Endothelial cell of umbilical vein (primary cell): ENCODE measurements around the gene JPH3. TPM values are rescaled to one million over a fixed set of nuclear protein-coding genes. Genes with fewer than 3 reads are reported as not detected.

ENCODE experiments used
- BruUV-seq: library from RNA; stranded (reverse); fragments of 400-500 nt; replicated peaks from 2 replicates; lab custom pipeline; 2021; lab: Mats Ljungman, UMichigan
- CTCF ChIA-PET: fragments of 300-600, 350-600 bp; sonication (Branson Sonifier 250); formaldehyde crosslinking; loops from one replicate; lab custom pipeline; 2021; ENCODE audit warnings: antibody characterized with exemption, inconsistent platforms; lab: Charles Lee
- POLR2A ChIA-PET: fragments of 300-600, 350-600 bp; sonication (Branson Sonifier 250); formaldehyde crosslinking; loops from one replicate; lab custom pipeline; 2021; ENCODE audit warnings: antibody characterized with exemption, inconsistent platforms; lab: Charles Lee
- DNase-seq: peaks from one replicate; pipeline ENCODE4 v3.0.0-alpha.2; 2011; ENCODE audit warnings: low read depth, low spot score
- FAIRE-seq: peaks from 2 replicates; lab custom pipeline; 2011; peaks lifted over from hg19 to GRCh38; lab: Jason Lieb, UNC
- H2AFZ ChIP-seq: 2 replicates; pipeline ENCODE4 v1.6.0; 2012; ENCODE audit warnings: low read depth, low read length, control low read depth, inconsistent platforms
- H3K27ac ChIP-seq: 2 replicates; pipeline ENCODE4 v1.5.1; 2011; ENCODE audit warnings: low read depth, mild to moderate bottlenecking, control low read depth, low read length, moderate library complexity; ENCODE audit not compliant: insufficient read depth
- H3K27me3 ChIP-seq, 2 experiments: 2 replicates each; pipeline versions ENCODE4 v1.6.0 to v1.6.1; 2011; ENCODE audit warnings: low read length in 2 of 2, mixed read lengths in 1 of 2; ENCODE audit not compliant: control insufficient read depth in 2 of 2, insufficient read depth in 2 of 2
- H3K36me3 ChIP-seq, 2 experiments: 2 replicates in 1 of 2; 3 replicates in 1 of 2; pipeline ENCODE4 v1.5.1; 2011; ENCODE audit warnings: low read length in 2 of 2, mild to moderate bottlenecking in 1 of 2, moderate library complexity in 1 of 2; ENCODE audit not compliant: control insufficient read depth in 2 of 2, insufficient read depth in 2 of 2; ENCODE audit errors: extremely low read depth in 1 of 2
- H3K4me1 ChIP-seq: 3 replicates; pipeline ENCODE4 v1.5.1; 2011; ENCODE audit warnings: mild to moderate bottlenecking, low read length; ENCODE audit not compliant: control insufficient read depth, insufficient read depth; ENCODE audit errors: extremely low read depth
- H3K4me2 ChIP-seq: 2 replicates; pipeline ENCODE4 v1.6.1; 2011; ENCODE audit warnings: low read length, control low read depth, mixed read lengths; ENCODE audit not compliant: insufficient read depth
- H3K4me3 ChIP-seq, 3 experiments: fragments of 200-600 bp in 1 of 3; sonication (generic), shearing (Covaris generic) in 1 of 3; replicated peaks in 1 of 3; 2 replicates each; pipeline ENCODE4 v1.5.1; 2011 to 2016; ENCODE audit warnings: control low read depth in 3 of 3, low read length in 3 of 3, mild to moderate bottlenecking in 2 of 3, inconsistent platforms in 1 of 3, low read depth in 1 of 3, moderate library complexity in 1 of 3; ENCODE audit not compliant: insufficient read depth in 1 of 3
- H3K79me2 ChIP-seq: 2 replicates; pipeline ENCODE4 v1.6.0; 2012; ENCODE audit warnings: low read length, inconsistent platforms; ENCODE audit not compliant: control insufficient read depth, insufficient read depth
- H3K9ac ChIP-seq: replicated peaks from 2 replicates; pipeline ENCODE3; 2011; ENCODE audit warnings: low read length, control low read depth; ENCODE audit not compliant: insufficient read depth; ENCODE audit errors: extremely low read depth
- H3K9me1 ChIP-seq: replicated peaks from 3 replicates; pipeline ENCODE4 v1.6.0; 2011; ENCODE audit warnings: mild to moderate bottlenecking, low read length; ENCODE audit not compliant: control insufficient read depth, insufficient read depth; ENCODE audit errors: extremely low read depth
- H3K9me3 ChIP-seq: replicated peaks from 2 replicates; pipeline ENCODE4 v1.5.1; 2012; ENCODE audit warnings: low read length, inconsistent platforms; ENCODE audit not compliant: control insufficient read depth, insufficient read depth
- H4K20me1 ChIP-seq: replicated peaks from 2 replicates; pipeline ENCODE3; 2011; ENCODE audit warnings: mild to moderate bottlenecking, low read length; ENCODE audit not compliant: control insufficient read depth, insufficient read depth; ENCODE audit errors: extremely low read depth
- EZH2 ChIP-seq: IDR thresholded peaks from 2 replicates; pipeline ENCODE4 v1.6.1; 2012; ENCODE audit warnings: borderline replicate concordance, low read depth, mild to moderate bottlenecking, moderate library complexity, low read length, inconsistent platforms; ENCODE audit not compliant: severe bottlenecking
- FOS ChIP-seq: IDR thresholded peaks from 2 replicates; pipeline ENCODE4 v1.6.1; 2011; ENCODE audit warnings: mild to moderate bottlenecking, low read length, moderate library complexity, borderline replicate concordance; ENCODE audit not compliant: insufficient read depth
- GATA2 ChIP-seq: IDR thresholded peaks from 2 replicates; pipeline ENCODE4 v1.7.0; 2011; ENCODE audit warnings: low read depth, mild to moderate bottlenecking, moderate library complexity, mixed read lengths, low read length; ENCODE audit not compliant: insufficient read length, insufficient read depth
- JUN ChIP-seq: IDR thresholded peaks from 2 replicates; pipeline ENCODE4 v1.6.1; 2011; ENCODE audit warnings: borderline replicate concordance, low read depth; ENCODE audit not compliant: insufficient read length, insufficient read depth
- MYC ChIP-seq: IDR thresholded peaks from one replicate; pipeline ENCODE4 v1.6.1; 2011; ENCODE audit warnings: mild to moderate bottlenecking, low read depth, low read length
- POLR2A ChIP-seq: IDR thresholded peaks from 2 replicates; pipeline ENCODE4 v1.6.1; 2012; ENCODE audit warnings: low read depth, mild to moderate bottlenecking, control low read depth, low read length
- POLR2AphosphoS5 ChIP-seq: IDR thresholded peaks from 2 replicates; pipeline ENCODE4 v1.6.1; 2012; ENCODE audit warnings: low read depth, mild to moderate bottlenecking, control low read depth, low read length, moderate library complexity; ENCODE audit not compliant: insufficient read depth
- dilution Hi-C: fragments of 300-500 bp; cut with MboI; formaldehyde crosslinking; loops from one replicate; pipeline ENCODE4 v1.15.0; 2019; ENCODE audit warnings: low sequenced_read_pairs; ENCODE audit not compliant: extremely low pct_ligation_motif_present
- intact Hi-C: fragments of 100-400 bp; cut with micrococcal nuclease; formaldehyde crosslinking; loops from one replicate; pipeline ENCODE4 v1.10.0; 2022
- polyA plus RNA-seq, 4 experiments: library from polyadenylated mRNA; depleted of rRNA in 3 of 4; stranded (reverse) in 3 of 4; unstranded in 1 of 4; fragments of >200 nt; gene quantifications; 2 replicates each; pipeline versions ENCODE4 v1.2.1 to v1.2.3, GENCODE V29; 2011 to 2012; ENCODE audit warnings: missing spikeins in 1 of 4
- total RNA-seq: library from RNA; stranded (reverse); gene quantifications from 2 replicates; pipeline ENCODE4 v1.2.3, GENCODE V29; 2021
- TF ChIP-seq, protein P1 (sequence below): IDR thresholded peaks from 2 replicates; pipeline ENCODE4 v1.6.1; 2011; ENCODE audit not compliant: insufficient read depth, insufficient read length
- TF ChIP-seq, protein P2 (sequence below), 2 donors: IDR thresholded peaks; 1 replicate in 1 of 2; 2 replicates in 1 of 2; pipeline ENCODE4 v1.5.1; 2011; ENCODE audit warnings: low read length in 2 of 2, mild to moderate bottlenecking in 2 of 2, moderate library complexity in 2 of 2, control low read depth in 1 of 2, inconsistent platforms in 1 of 2, low read depth in 1 of 2; ENCODE audit not compliant: insufficient read depth in 1 of 2; ENCODE audit errors: extremely low read depth in 1 of 2

The JPH3 gene
- total and polyA plus RNA-seq, 2 donors (not counting 3 experiments of a cell fraction or from before 2014, with no cell fraction given), result 0.22 to 0.30 TPM

DNA sequence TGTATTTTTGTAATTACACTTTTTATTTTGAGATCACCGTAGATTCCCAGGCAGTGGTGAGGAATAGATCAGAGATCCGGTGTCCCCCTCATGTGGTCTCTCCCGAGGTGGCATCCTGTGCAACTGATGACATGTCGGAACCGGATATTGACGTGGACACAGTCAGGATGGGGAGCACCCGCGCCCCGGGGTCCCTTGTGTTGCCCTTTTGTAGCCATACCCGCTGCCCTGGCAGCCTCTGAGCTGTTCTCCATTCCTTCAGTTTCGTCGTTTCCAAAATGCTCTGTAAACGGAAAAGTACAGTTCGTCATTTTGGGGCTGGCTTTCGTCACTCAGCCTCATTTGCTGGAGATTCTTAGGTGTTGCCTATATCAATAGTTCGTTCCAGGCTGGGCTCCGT is 14.2 kb downstream of the JPH3 start:
- dilution Hi-C loops (no loop called here), intact Hi-C loops (no loop called here)
- H3K27ac ChIP-seq, result no peak overlapping the region
- H3K27me3 ChIP-seq, result peaks cover 0 to 2% of the 10 kb centered on the region in 2 experiments
- no peaks in the 10 kb centered on the region for H3K9me1 ChIP-seq
- BruUV-seq, result no TSS peak
- H3K79me2 ChIP-seq, result no peaks in the 10 kb centered on the region
- no peaks in the 10 kb centered on the region for H3K9me3 ChIP-seq
- H3K4me3 ChIP-seq, result no peak overlapping the region
- DNase-seq (no peak), FAIRE-seq (no peak)
- no peak overlapping the region for H3K4me2 ChIP-seq
- H2AFZ ChIP-seq, result no peak overlapping the region
- H3K4me1 ChIP-seq, result no peaks in the 10 kb centered on the region
- H4K20me1 ChIP-seq, result no peaks in the 10 kb centered on the region
- no peaks in the 10 kb centered on the region for H3K36me3 ChIP-seq
- H3K9ac ChIP-seq, result no peak overlapping the region
- ChIA-PET CTCF (no interaction called here), POLR2A (no interaction called here)
- TF ChIP-seq, protein P1, sequence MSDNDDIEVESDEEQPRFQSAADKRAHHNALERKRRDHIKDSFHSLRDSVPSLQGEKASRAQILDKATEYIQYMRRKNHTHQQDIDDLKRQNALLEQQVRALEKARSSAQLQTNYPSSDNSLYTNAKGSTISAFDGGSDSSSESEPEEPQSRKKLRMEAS, result no peak
- no peak for TF ChIP-seq EZH2
- no peak for TF ChIP-seq MYC
- no peak for TF ChIP-seq JUN

DNA sequence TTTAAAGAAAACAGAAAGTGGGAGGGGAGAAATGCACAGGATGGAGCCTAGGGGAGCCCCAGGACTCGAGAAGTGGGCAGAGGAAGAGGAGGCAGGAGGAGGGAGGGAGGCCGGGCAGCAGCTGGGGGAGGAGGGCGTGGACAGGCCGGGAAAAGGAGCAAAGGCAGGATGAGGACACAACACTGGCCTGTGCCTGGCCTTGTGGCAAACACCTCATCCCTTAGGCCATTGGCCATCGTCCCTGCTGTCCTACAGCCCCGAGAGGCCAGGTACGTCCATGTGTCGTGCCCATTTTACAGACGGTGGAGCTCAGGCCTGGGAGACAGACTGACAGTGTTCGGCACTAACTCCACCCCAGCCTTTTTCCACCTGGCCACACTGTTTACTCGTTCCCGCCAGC is 15.9 kb downstream of the JPH3 start:
- H3K9ac ChIP-seq, result no peak overlapping the region
- DNase-seq, result no peak
- H3K27ac ChIP-seq, result no peak overlapping the region
- H3K4me1 ChIP-seq, result no peaks in the 10 kb centered on the region
- BruUV-seq, result no TSS peak
- H3K36me3 ChIP-seq, result no peaks in the 10 kb centered on the region
- TF ChIP-seq GATA2, result no peak
- no peak for TF ChIP-seq FOS
- TF ChIP-seq EZH2, result no peak
- TF ChIP-seq MYC, result no peak
- no peak for TF ChIP-seq POLR2AphosphoS5
- TF ChIP-seq POLR2A, result no peak
- TF ChIP-seq, protein P2, sequence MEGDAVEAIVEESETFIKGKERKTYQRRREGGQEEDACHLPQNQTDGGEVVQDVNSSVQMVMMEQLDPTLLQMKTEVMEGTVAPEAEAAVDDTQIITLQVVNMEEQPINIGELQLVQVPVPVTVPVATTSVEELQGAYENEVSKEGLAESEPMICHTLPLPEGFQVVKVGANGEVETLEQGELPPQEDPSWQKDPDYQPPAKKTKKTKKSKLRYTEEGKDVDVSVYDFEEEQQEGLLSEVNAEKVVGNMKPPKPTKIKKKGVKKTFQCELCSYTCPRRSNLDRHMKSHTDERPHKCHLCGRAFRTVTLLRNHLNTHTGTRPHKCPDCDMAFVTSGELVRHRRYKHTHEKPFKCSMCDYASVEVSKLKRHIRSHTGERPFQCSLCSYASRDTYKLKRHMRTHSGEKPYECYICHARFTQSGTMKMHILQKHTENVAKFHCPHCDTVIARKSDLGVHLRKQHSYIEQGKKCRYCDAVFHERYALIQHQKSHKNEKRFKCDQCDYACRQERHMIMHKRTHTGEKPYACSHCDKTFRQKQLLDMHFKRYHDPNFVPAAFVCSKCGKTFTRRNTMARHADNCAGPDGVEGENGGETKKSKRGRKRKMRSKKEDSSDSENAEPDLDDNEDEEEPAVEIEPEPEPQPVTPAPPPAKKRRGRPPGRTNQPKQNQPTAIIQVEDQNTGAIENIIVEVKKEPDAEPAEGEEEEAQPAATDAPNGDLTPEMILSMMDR (IDR thresholded peaks at IDR 0.05; ENCODE audit: extremely low read depth in 1 of 2, insufficient read depth in 1 of 2, low read depth in 1 of 2, low read length in 2 of 2), result no peak
- TF ChIP-seq, protein P1, result no peak
- no peak for TF ChIP-seq JUN
- H3K9me1 ChIP-seq, result no peaks in the 10 kb centered on the region
- ChIA-PET POLR2A (no interaction called here), CTCF (interaction anchor here (1.0 kb wide), 1 partner anchor 202 kb away, joined by 4 read pairs; no protein-coding TSS in a partner anchor)
- H3K9me3 ChIP-seq, result no peaks in the 10 kb centered on the region
- peaks cover 0 to 2% of the 10 kb centered on the region in 2 experiments for H3K27me3 ChIP-seq
- H3K4me2 ChIP-seq, result no peak overlapping the region
- intact Hi-C loops (no loop called here), dilution Hi-C loops (no loop called here)
- H3K4me3 ChIP-seq, result no peak overlapping the region
- no peaks in the 10 kb centered on the region for H4K20me1 ChIP-seq
- H3K79me2 ChIP-seq, result no peaks in the 10 kb centered on the region
- no peak overlapping the region for H2AFZ ChIP-seq
- FAIRE-seq, result no peak
